ENCODE results near the gene GPR142.

DNA sequence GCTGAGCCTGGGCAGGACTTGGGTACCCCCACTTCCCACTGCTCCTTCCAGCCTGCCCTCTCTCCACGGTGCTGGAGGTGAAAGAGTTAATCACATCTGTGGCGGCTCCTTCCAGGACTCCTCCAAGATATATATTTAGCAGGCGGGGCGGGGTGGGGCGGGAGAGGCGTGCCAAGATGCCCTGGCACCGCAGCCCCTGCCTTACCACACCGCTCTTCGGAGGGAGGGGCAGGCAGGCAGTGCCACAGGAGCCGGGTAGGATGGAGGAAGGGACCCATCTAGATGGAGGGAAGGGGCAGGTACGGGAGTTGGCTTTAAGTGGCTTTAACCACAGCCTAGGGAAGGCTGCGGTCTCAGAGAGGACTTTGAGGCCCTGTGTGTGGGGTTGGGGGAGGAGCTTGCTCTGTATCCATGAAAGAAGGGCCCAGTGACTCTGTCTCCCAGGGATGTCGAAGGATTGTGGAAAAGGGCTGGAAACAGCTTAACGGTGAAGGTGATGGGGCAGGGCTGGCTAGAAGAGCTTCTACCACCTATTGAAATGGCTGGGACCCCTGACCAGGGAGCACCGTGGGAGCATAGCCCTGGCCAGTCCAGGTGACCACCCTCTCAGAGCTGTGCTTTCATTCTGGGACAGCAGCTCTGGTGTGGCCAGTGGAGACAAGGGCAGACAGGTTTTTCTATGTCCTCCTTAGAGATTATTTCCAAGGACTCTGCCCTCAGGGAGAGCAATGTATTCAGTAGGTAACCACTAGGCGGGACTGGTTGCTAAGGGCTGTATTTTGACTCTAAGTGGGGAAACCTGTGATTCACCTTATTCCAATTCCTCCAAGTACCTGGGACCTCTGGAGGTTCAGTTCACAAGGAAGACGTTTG lies 13.0 kb downstream of the GPR142 start:
- TF ChIP-seq ESRRA (CRISPR knock-in tag; IDR thresholded peaks at IDR 0.05; ENCODE audit: borderline replicate concordance) (no peak), TCF7 (CRISPR knock-in tag; IDR thresholded peaks at IDR 0.05; ENCODE audit: low read depth) (no peak), SP1 (CRISPR knock-in tag; conservative IDR thresholded peaks at IDR 0.05) (no peak), JUN (CRISPR knock-in tag; IDR thresholded peaks at IDR 0.05) (no peak), GABPB1 (CRISPR knock-in tag; IDR thresholded peaks at IDR 0.05) (no peak), ZBTB21 (CRISPR knock-in tag; IDR thresholded peaks at IDR 0.05; ENCODE audit: borderline replicate concordance) (no peak), ZNF263 (CRISPR knock-in tag; IDR thresholded peaks at IDR 0.05; ENCODE audit: low read depth) (no peak), NR3C1 (CRISPR knock-in tag; conservative IDR thresholded peaks at IDR 0.05; ENCODE audit: low read depth) (no peak)
- TF ChIP-seq, protein P1, sequence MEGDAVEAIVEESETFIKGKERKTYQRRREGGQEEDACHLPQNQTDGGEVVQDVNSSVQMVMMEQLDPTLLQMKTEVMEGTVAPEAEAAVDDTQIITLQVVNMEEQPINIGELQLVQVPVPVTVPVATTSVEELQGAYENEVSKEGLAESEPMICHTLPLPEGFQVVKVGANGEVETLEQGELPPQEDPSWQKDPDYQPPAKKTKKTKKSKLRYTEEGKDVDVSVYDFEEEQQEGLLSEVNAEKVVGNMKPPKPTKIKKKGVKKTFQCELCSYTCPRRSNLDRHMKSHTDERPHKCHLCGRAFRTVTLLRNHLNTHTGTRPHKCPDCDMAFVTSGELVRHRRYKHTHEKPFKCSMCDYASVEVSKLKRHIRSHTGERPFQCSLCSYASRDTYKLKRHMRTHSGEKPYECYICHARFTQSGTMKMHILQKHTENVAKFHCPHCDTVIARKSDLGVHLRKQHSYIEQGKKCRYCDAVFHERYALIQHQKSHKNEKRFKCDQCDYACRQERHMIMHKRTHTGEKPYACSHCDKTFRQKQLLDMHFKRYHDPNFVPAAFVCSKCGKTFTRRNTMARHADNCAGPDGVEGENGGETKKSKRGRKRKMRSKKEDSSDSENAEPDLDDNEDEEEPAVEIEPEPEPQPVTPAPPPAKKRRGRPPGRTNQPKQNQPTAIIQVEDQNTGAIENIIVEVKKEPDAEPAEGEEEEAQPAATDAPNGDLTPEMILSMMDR (IDR thresholded peaks at IDR 0.05): no peak
- TF ChIP-seq, protein P2, sequence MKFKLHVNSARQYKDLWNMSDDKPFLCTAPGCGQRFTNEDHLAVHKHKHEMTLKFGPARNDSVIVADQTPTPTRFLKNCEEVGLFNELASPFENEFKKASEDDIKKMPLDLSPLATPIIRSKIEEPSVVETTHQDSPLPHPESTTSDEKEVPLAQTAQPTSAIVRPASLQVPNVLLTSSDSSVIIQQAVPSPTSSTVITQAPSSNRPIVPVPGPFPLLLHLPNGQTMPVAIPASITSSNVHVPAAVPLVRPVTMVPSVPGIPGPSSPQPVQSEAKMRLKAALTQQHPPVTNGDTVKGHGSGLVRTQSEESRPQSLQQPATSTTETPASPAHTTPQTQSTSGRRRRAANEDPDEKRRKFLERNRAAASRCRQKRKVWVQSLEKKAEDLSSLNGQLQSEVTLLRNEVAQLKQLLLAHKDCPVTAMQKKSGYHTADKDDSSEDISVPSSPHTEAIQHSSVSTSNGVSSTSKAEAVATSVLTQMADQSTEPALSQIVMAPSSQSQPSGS (CRISPR knock-in tag; IDR thresholded peaks at IDR 0.05; ENCODE audit: borderline replicate concordance, low read depth): no peak
- TF ChIP-seq, protein P3, sequence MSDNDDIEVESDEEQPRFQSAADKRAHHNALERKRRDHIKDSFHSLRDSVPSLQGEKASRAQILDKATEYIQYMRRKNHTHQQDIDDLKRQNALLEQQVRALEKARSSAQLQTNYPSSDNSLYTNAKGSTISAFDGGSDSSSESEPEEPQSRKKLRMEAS (CRISPR knock-in tag; IDR thresholded peaks at IDR 0.05): no peak
- TF ChIP-seq, protein P4, sequence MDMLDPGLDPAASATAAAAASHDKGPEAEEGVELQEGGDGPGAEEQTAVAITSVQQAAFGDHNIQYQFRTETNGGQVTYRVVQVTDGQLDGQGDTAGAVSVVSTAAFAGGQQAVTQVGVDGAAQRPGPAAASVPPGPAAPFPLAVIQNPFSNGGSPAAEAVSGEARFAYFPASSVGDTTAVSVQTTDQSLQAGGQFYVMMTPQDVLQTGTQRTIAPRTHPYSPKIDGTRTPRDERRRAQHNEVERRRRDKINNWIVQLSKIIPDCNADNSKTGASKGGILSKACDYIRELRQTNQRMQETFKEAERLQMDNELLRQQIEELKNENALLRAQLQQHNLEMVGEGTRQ (CRISPR knock-in tag; IDR thresholded peaks at IDR 0.05): no peak
- TF ChIP-seq, protein P5, sequence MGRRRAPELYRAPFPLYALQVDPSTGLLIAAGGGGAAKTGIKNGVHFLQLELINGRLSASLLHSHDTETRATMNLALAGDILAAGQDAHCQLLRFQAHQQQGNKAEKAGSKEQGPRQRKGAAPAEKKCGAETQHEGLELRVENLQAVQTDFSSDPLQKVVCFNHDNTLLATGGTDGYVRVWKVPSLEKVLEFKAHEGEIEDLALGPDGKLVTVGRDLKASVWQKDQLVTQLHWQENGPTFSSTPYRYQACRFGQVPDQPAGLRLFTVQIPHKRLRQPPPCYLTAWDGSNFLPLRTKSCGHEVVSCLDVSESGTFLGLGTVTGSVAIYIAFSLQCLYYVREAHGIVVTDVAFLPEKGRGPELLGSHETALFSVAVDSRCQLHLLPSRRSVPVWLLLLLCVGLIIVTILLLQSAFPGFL (CRISPR knock-in tag; IDR thresholded peaks at IDR 0.05; ENCODE audit: borderline replicate concordance): no peak
